ENCODE results near the gene ADAM10. TPM values are rescaled to one million over a fixed set of nuclear protein-coding genes. Genes with fewer than 3 reads are reported as not detected.

Gene ADAM10
- total RNA-seq, 1 experiment from 2014 or later, result 170 TPM

- intact Hi-C loops (cut with micrococcal nuclease; ENCODE audit: unreplicated experiment), result loop anchor here (5.0 kb wide), 1 partner anchor 316 kb away; no protein-coding TSS in a partner anchor
- Histone ChIP-seq H3K9me3 (peaks cover 1% of the 10 kb centered on the region; the same call in 1 of the 2 replicates), H3K4me1 (peaks cover 50% of the 10 kb centered on the region), H3K36me3 (ENCODE audit: control insufficient read depth, insufficient read depth, low read length) (no peaks in the 10 kb centered on the region), H3K4me3 (ENCODE audit: low read depth, low read length) (no peak overlapping the region), H3K27me3 (replicated peaks; ENCODE audit: control insufficient read depth, insufficient read depth, low read length) (no peaks in the 10 kb centered on the region)
- no peak overlapping the region for H3K4me3 Mint-ChIP-seq (ENCODE audit: unreplicated experiment)
- ChIA-PET CTCF (no interaction called here), POLR2A (no interaction called here)
- H3K27ac Mint-ChIP-seq (ENCODE audit: unreplicated experiment), result no peak overlapping the region
- peaks cover 30% of the 10 kb centered on the region for H3K4me1 Mint-ChIP-seq (ENCODE audit: low read depth, unreplicated experiment)
- H3K9me3 Mint-ChIP-seq (ENCODE audit: unreplicated experiment), result peaks cover 18% of the 10 kb centered on the region
- BruUV-seq (replicated peaks), result no TSS peak
- no peak for DNase-seq
- peaks cover 5% of the 10 kb centered on the region for H3K36me3 Mint-ChIP-seq (ENCODE audit: insufficient read depth, unreplicated experiment)
- H3K27me3 Mint-ChIP-seq (ENCODE audit: insufficient read depth, unreplicated experiment), result no peaks in the 10 kb centered on the region
- no peak for TF ChIP-seq CTCF (IDR thresholded peaks at IDR 0.05; ENCODE audit: insufficient read depth in 1 of 2, low read depth in 1 of 2, low read length in 1 of 2, severe bottlenecking in 1 of 2, unreplicated experiment in 1 of 2)
Observed at GRCh38 chr15:58588096-58588495, 161.4 kb downstream of the ADAM10 start.

GRCh38 chr15:58587486-58587885, 162.0 kb downstream of the ADAM10 start:
- Mint-ChIP-seq H3K36me3 (ENCODE audit: insufficient read depth, unreplicated experiment) (peaks cover 4% of the 10 kb centered on the region), H3K9me3 (ENCODE audit: unreplicated experiment) (peaks cover 21% of the 10 kb centered on the region), H3K27ac (ENCODE audit: unreplicated experiment) (no peak overlapping the region), H3K4me3 (ENCODE audit: unreplicated experiment) (no peak overlapping the region), H3K4me1 (ENCODE audit: low read depth, unreplicated experiment) (peaks cover 30% of the 10 kb centered on the region), H3K27me3 (ENCODE audit: insufficient read depth, unreplicated experiment) (no peaks in the 10 kb centered on the region)
- ChIA-PET CTCF (no interaction called here), POLR2A (no interaction called here)
- no TSS peak for BruUV-seq (replicated peaks)
- H3K36me3 ChIP-seq (ENCODE audit: control insufficient read depth, insufficient read depth, low read length), result no peaks in the 10 kb centered on the region
- no peak for DNase-seq
- H3K9me3 ChIP-seq, result peaks cover 7% of the 10 kb centered on the region; the same call in 1 of the 2 replicates
- intact Hi-C loops (cut with micrococcal nuclease; ENCODE audit: unreplicated experiment), result loop anchor here (5.0 kb wide), 1 partner anchor 315 kb away; no protein-coding TSS in a partner anchor
- H3K4me1 ChIP-seq, result peaks cover 50% of the 10 kb centered on the region
- no peaks in the 10 kb centered on the region for H3K27me3 ChIP-seq (replicated peaks; ENCODE audit: control insufficient read depth, insufficient read depth, low read length)
- TF ChIP-seq CTCF (IDR thresholded peaks at IDR 0.05; ENCODE audit: insufficient read depth in 1 of 2, low read depth in 1 of 2, low read length in 1 of 2, severe bottlenecking in 1 of 2, unreplicated experiment in 1 of 2), result no peak
- no peak overlapping the region for H3K4me3 ChIP-seq (ENCODE audit: low read depth, low read length)

- Mint-ChIP-seq H3K36me3 (ENCODE audit: insufficient read depth, unreplicated experiment) (peaks cover 4% of the 10 kb centered on the region), H3K4me1 (ENCODE audit: low read depth, unreplicated experiment) (peaks cover 19% of the 10 kb centered on the region), H3K27ac (ENCODE audit: unreplicated experiment) (no peak overlapping the region), H3K4me3 (ENCODE audit: unreplicated experiment) (no peak overlapping the region), H3K9me3 (ENCODE audit: unreplicated experiment) (peaks cover 31% of the 10 kb centered on the region), H3K27me3 (ENCODE audit: insufficient read depth, unreplicated experiment) (no peaks in the 10 kb centered on the region)
- ChIA-PET POLR2A (no interaction called here), CTCF (no interaction called here)
- BruUV-seq (replicated peaks), result no TSS peak
- intact Hi-C loops (cut with micrococcal nuclease; ENCODE audit: unreplicated experiment), result loop anchor here (5.0 kb wide), 1 partner anchor 314 kb away; no protein-coding TSS in a partner anchor
- no peak for DNase-seq
- H3K4me3 ChIP-seq (ENCODE audit: low read depth, low read length), result no peak overlapping the region
- peaks cover 34% of the 10 kb centered on the region for H3K4me1 ChIP-seq
- H3K36me3 ChIP-seq (ENCODE audit: control insufficient read depth, insufficient read depth, low read length), result no peaks in the 10 kb centered on the region
- TF ChIP-seq CTCF (IDR thresholded peaks at IDR 0.05; ENCODE audit: insufficient read depth in 1 of 2, low read depth in 1 of 2, low read length in 1 of 2, severe bottlenecking in 1 of 2, unreplicated experiment in 1 of 2), result no peak
- peaks cover 7% of the 10 kb centered on the region; the same call in 1 of the 2 replicates for H3K9me3 ChIP-seq
- no peaks in the 10 kb centered on the region for H3K27me3 ChIP-seq (replicated peaks; ENCODE audit: control insufficient read depth, insufficient read depth, low read length)
Observed at GRCh38 chr15:58585693-58586443, 163.6 kb downstream of the ADAM10 start.
